Neuronal stem cell (in vitro differentiated cells): ENCODE results near the gene HGFAC.
A peak's percentile ranks its signal among the peaks of the same experiment; 100 is the strongest.

Experiments used
- DNase-seq: peaks from one replicate; pipeline ENCODE4 v3.0.0-alpha.2; 2013; ENCODE audit warnings: low spot score
- H2AFZ ChIP-seq: one replicate; pipeline ENCODE4 v1.6.1; 2013; ENCODE audit warnings: mild to moderate bottlenecking, low read length, inconsistent platforms
- H2AK5ac ChIP-seq: 2 replicates; pipeline ENCODE4 v1.6.1; 2013; ENCODE audit warnings: low read depth, mild to moderate bottlenecking, inconsistent platforms, low read length, moderate library complexity, mixed read lengths
- H2BK120ac ChIP-seq: 2 replicates; pipeline ENCODE4 v1.6.1; 2013; ENCODE audit warnings: low read depth, mild to moderate bottlenecking, inconsistent platforms, low read length, moderate library complexity, mixed read lengths
- H2BK12ac ChIP-seq: one replicate; pipeline ENCODE4 v1.6.1; 2013; ENCODE audit warnings: low read length, inconsistent platforms
- H2BK15ac ChIP-seq: 2 replicates; pipeline ENCODE4 v1.6.1; 2013; ENCODE audit warnings: mild to moderate bottlenecking, low read length, inconsistent platforms, mixed read lengths
- H2BK5ac ChIP-seq: one replicate; pipeline ENCODE4 v1.6.1; 2013; ENCODE audit warnings: inconsistent platforms, mild to moderate bottlenecking, low read length, moderate library complexity
- H3K14ac ChIP-seq: one replicate; pipeline ENCODE4 v1.6.1; 2013; ENCODE audit warnings: low read length, inconsistent platforms
- H3K18ac ChIP-seq: 2 replicates; pipeline ENCODE4 v1.6.1; 2013; ENCODE audit warnings: low read length, inconsistent platforms
- H3K23ac ChIP-seq: 2 replicates; pipeline ENCODE4 v1.6.1; 2013; ENCODE audit warnings: low read depth, mild to moderate bottlenecking, mixed read lengths, low read length, inconsistent platforms; ENCODE audit not compliant: poor library complexity
- H3K27ac ChIP-seq: replicated peaks from 3 replicates; pipeline ENCODE4 v1.5.1; 2013; ENCODE audit warnings: low read length, inconsistent platforms
- H3K27me3 ChIP-seq, 3 experiments: 2 replicates each; pipeline ENCODE4 v1.6.1; 2013; ENCODE audit warnings: low read length in 3 of 3, mild to moderate bottlenecking in 2 of 3, inconsistent platforms in 1 of 3, low read depth in 1 of 3, mixed read lengths in 1 of 3, moderate library complexity in 1 of 3; ENCODE audit not compliant: control insufficient read depth in 3 of 3, insufficient read depth in 3 of 3
- H3K36me3 ChIP-seq, 2 donors: replicated peaks in 1 of 2; 2 replicates each; pipeline ENCODE4 v1.6.1; 2013; ENCODE audit warnings: low read length in 2 of 2; ENCODE audit not compliant: control insufficient read depth in 2 of 2, insufficient read depth in 2 of 2
- H3K4ac ChIP-seq: 2 replicates; pipeline ENCODE4 v1.6.1; 2013; ENCODE audit warnings: inconsistent platforms, mild to moderate bottlenecking, low read length, moderate library complexity
- H3K4me1 ChIP-seq, 2 donors: 1 replicate in 1 of 2; 2 replicates in 1 of 2; pipeline ENCODE4 v1.6.1; 2013; ENCODE audit warnings: low read length in 2 of 2, low read depth in 1 of 2; ENCODE audit not compliant: control insufficient read depth in 2 of 2, insufficient read depth in 1 of 2
- H3K4me2 ChIP-seq: one replicate; pipeline ENCODE4 v1.6.1; 2013; ENCODE audit warnings: mild to moderate bottlenecking, low read length, inconsistent platforms; ENCODE audit not compliant: insufficient read depth, poor library complexity, severe bottlenecking
- H3K4me3 ChIP-seq, 2 donors: 2 replicates each; pipeline ENCODE4 v1.5.1; 2013; ENCODE audit warnings: low read length in 2 of 2, mild to moderate bottlenecking in 2 of 2, inconsistent platforms in 1 of 2, moderate library complexity in 1 of 2
- H3K79me1 ChIP-seq: one replicate; pipeline ENCODE4 v1.6.1; 2013; ENCODE audit warnings: low read depth, mild to moderate bottlenecking, inconsistent platforms, low read length, moderate library complexity
- H3K9ac ChIP-seq: one replicate; pipeline ENCODE4 v1.6.1; 2013; ENCODE audit warnings: mild to moderate bottlenecking, low read depth, low read length, inconsistent platforms; ENCODE audit not compliant: poor library complexity
- H3K9me3 ChIP-seq, 2 donors: replicated peaks in 1 of 2; 2 replicates each; pipeline versions ENCODE3 to v1.6.1; 2013; ENCODE audit warnings: low read length in 2 of 2, mild to moderate bottlenecking in 2 of 2, inconsistent platforms in 1 of 2, low read depth in 1 of 2, mixed read lengths in 1 of 2, moderate library complexity in 1 of 2; ENCODE audit not compliant: control insufficient read depth in 2 of 2, insufficient read depth in 1 of 2
- H4K8ac ChIP-seq: one replicate; pipeline ENCODE4 v1.6.1; 2013; ENCODE audit warnings: low read depth, mild to moderate bottlenecking, inconsistent platforms, low read length, moderate library complexity
- H4K91ac ChIP-seq: one replicate; pipeline ENCODE4 v1.6.1; 2013; ENCODE audit warnings: low read length, low read depth, mild to moderate bottlenecking, inconsistent platforms; ENCODE audit not compliant: poor library complexity
- WGBS, 2 donors: extraction: QIAGEN DNeasy Blood & Tissue Kit; methylation state at CpG; one replicate each; pipeline ENCODE4 v1.1.7; 2013; ENCODE audit warnings: missing lambda C conversion rate in 2 of 2, mixed read lengths in 1 of 2; ENCODE audit not compliant: insufficient read length in 2 of 2, insufficient replicate concordance in 1 of 2; ENCODE audit errors: extremely low coverage in 2 of 2; 5-methylcytosine and 5-hydroxymethylcytosine counted together

Gene HGFAC

DNA sequence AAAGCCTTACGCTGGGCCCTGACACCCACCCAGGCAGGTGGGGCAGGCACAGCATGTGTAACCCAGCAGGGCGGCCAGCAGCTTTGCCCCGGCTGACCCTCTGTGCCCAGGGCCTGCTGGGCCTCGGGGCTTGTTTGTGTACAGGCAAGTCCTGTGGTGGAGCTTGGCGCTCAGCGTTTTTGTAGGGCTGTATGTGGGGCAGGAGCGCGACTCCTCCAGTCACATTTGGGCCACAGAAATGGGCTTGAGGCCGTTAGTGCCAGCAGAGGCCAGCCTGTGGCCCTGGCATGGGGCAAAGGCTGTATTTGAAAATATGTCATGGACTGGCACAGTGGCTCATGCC, 14.7 kb upstream of the HGFAC start:
- Histone ChIP-seq H4K8ac (no peak overlapping the region), H3K36me3 (peaks cover 19 to 72% of the 10 kb centered on the region in 2 donors), H3K27ac (no peak overlapping the region), H2BK15ac (no peak overlapping the region), H3K4ac (no peak overlapping the region), H3K9ac (no peak overlapping the region), H3K18ac (peak overlapping the region; percentile 38), H2AFZ (no peak overlapping the region), H2BK120ac (no peak overlapping the region), H3K4me1 (peaks cover 0 to 4% of the 10 kb centered on the region in 2 donors), H3K27me3 (no peaks in the 10 kb centered on the region), H4K91ac (no peak overlapping the region), H3K14ac (peak overlapping the region; percentile 38), H2AK5ac (no peak overlapping the region), H2BK12ac (no peak overlapping the region), H3K23ac (no peak overlapping the region), H3K79me1 (peaks cover 4% of the 10 kb centered on the region), H2BK5ac (peak overlapping the region; percentile 66), H3K9me3 (no peaks in the 10 kb centered on the region), H3K4me3 (no peak overlapping the region), H3K4me2 (no peak overlapping the region)
- no peak for DNase-seq
- WGBS, 2 donors, result no CpG with 5 or more reads among the region's 9 CpGs

- Histone ChIP-seq H3K4me3 (no peak overlapping the region), H3K27ac (no peak overlapping the region), H3K4ac (no peak overlapping the region), H4K8ac (no peak overlapping the region), H3K9me3 (no peaks in the 10 kb centered on the region), H3K18ac (no peak overlapping the region), H3K36me3 (peaks cover 19 to 71% of the 10 kb centered on the region in 2 donors), H2BK120ac (no peak overlapping the region), H3K27me3 (no peaks in the 10 kb centered on the region), H3K4me1 (peaks cover 0 to 1% of the 10 kb centered on the region in 2 donors), H2AFZ (no peak overlapping the region), H4K91ac (no peak overlapping the region), H2BK12ac (no peak overlapping the region), H3K23ac (no peak overlapping the region), H2AK5ac (no peak overlapping the region), H3K14ac (no peak overlapping the region), H3K79me1 (peaks cover 6% of the 10 kb centered on the region), H2BK5ac (no peak overlapping the region), H3K9ac (no peak overlapping the region), H2BK15ac (no peak overlapping the region), H3K4me2 (no peak overlapping the region)
- WGBS, 2 donors, result no CpG with 5 or more reads among the region's 17 CpGs
- DNase-seq, result no peak
Observed at GRCh38 chr4:3427706-3428446, 13.9 kb upstream of the HGFAC start.

DNA sequence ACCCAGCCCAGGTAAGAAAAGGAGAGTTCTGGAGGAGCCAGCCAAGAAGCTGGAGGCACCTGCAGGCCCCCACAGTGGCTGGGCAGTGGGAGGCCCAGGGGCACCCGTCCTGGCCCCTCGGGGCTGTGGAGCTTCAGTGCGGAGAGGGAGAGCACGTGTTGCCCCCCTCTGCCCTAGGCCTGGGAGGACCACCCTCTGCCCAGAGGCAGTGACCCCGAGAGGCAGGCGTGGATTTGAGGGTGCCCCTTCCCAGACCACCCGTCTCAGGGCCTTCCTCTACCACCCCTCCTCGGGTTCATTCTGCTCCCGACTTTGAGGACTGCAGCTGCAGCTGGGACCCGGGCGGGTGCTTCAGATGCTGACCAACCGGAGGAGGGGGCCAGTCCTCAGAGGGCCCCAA, 12.1 kb upstream of the HGFAC start:
- H2BK5ac ChIP-seq, result no peak overlapping the region
- H3K4ac ChIP-seq, result no peak overlapping the region
- no peak overlapping the region for H2AFZ ChIP-seq
- no peak overlapping the region for H3K27ac ChIP-seq
- peaks cover 0 to 5% of the 10 kb centered on the region in 2 donors for H3K4me1 ChIP-seq
- no peaks in the 10 kb centered on the region for H3K9me3 ChIP-seq
- H2BK12ac ChIP-seq, result no peak overlapping the region
- H3K23ac ChIP-seq, result peak overlapping the region; percentile 17
- H3K9ac ChIP-seq, result peak overlapping the region; percentile 55
- peaks cover 8% of the 10 kb centered on the region for H3K79me1 ChIP-seq
- H2BK15ac ChIP-seq, result no peak overlapping the region
- no peak overlapping the region for H3K18ac ChIP-seq
- H4K91ac ChIP-seq, result no peak overlapping the region
- no peak overlapping the region for H3K14ac ChIP-seq
- no peak overlapping the region for H2AK5ac ChIP-seq
- H2BK120ac ChIP-seq, result no peak overlapping the region
- H3K36me3 ChIP-seq, result peaks cover 11 to 55% of the 10 kb centered on the region in 2 donors
- H3K4me3 ChIP-seq, result no peak overlapping the region
- no CpG with 5 or more reads among the region's 12 CpGs for WGBS, 2 donors
- DNase-seq, result no peak
- H3K27me3 ChIP-seq, result no peaks in the 10 kb centered on the region
- H3K4me2 ChIP-seq, result no peak overlapping the region
- H4K8ac ChIP-seq, result no peak overlapping the region

DNA sequence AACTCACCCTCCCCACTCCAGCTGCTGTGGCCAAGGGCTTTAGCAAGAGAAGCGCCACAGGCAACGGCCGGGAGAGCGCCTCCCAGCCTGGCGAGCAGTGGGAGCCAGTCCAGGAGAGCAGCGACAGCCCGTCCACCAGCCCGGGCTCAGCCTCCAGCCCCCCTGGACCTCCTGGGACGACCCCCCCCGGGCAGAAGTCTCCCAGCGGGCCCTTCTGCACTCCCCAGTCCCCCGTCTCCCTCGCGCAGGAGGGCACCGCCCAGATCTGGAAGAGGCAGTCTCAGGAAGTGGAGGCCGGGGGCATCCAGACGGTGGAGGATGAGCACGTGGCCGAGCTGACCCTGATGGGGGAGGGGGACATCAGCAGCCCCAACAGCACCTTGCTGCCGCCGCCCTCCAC, 11.2 kb upstream of the HGFAC start:
- WGBS, 2 donors, result no CpG with 5 or more reads among the region's 21 CpGs
- Histone ChIP-seq H3K36me3 (peaks cover 8 to 51% of the 10 kb centered on the region in 2 donors), H3K9ac (no peak overlapping the region), H2AFZ (no peak overlapping the region), H3K4me1 (peaks cover 4 to 10% of the 10 kb centered on the region in 2 donors), H3K4ac (no peak overlapping the region), H2AK5ac (no peak overlapping the region), H4K91ac (no peak overlapping the region), H3K9me3 (no peaks in the 10 kb centered on the region), H3K4me3 (no peak overlapping the region), H2BK120ac (peak overlapping the region; percentile 31), H2BK15ac (no peak overlapping the region), H3K4me2 (no peak overlapping the region), H2BK5ac (peak overlapping the region; percentile 39), H4K8ac (peak overlapping the region; percentile 43), H2BK12ac (no peak overlapping the region), H3K27me3 (no peaks in the 10 kb centered on the region), H3K23ac (peak overlapping the region; percentile 43), H3K14ac (no peak overlapping the region), H3K18ac (peak overlapping the region; percentile 38), H3K27ac (no peak overlapping the region), H3K79me1 (peaks cover 8% of the 10 kb centered on the region)
- DNase-seq, result no peak
